Measurements from ENCODE around the gene PGAM2. TPM values are rescaled to one million over a fixed set of nuclear protein-coding genes. Genes with fewer than 3 reads are reported as not detected.

The PGAM2 gene
- total RNA-seq, 1 donor from 2014 or later = 671 TPM

GRCh38 chr7:44062180-44062902 lies 3.0 kb downstream of the PGAM2 start:
- no peaks in the 10 kb centered on the region for H3K9me3 ChIP-seq (replicated peaks)
- intact Hi-C loops (cut with micrococcal nuclease) = no loop called here
- DNase-seq = peak; percentile 18
- H3K27ac ChIP-seq (replicated peaks) = peak overlapping the region; percentile 89
- peaks cover 82% of the 10 kb centered on the region for H3K4me1 ChIP-seq
- no peak for TF ChIP-seq CTCF (IDR thresholded peaks at IDR 0.05; ENCODE audit: borderline replicate concordance)
- H3K36me3 ChIP-seq = peaks cover 46% of the 10 kb centered on the region
- no peaks in the 10 kb centered on the region for H3K27me3 ChIP-seq (ENCODE audit: low read depth)
- H3K4me3 ChIP-seq = peak overlapping the region; percentile 74

GRCh38 chr7:44061645-44062179 lies 3.7 kb downstream of the PGAM2 start:
- intact Hi-C loops (cut with micrococcal nuclease) = no loop called here
- H3K9me3 ChIP-seq (replicated peaks) = no peaks in the 10 kb centered on the region
- H3K4me3 ChIP-seq = no peak overlapping the region
- DNase-seq = no peak
- no peak for TF ChIP-seq CTCF (IDR thresholded peaks at IDR 0.05; ENCODE audit: borderline replicate concordance)
- H3K4me1 ChIP-seq = peaks cover 83% of the 10 kb centered on the region
- H3K27ac ChIP-seq (replicated peaks) = peak overlapping the region; percentile 89
- H3K36me3 ChIP-seq = peaks cover 53% of the 10 kb centered on the region
- H3K27me3 ChIP-seq (ENCODE audit: low read depth) = no peaks in the 10 kb centered on the region

GRCh38 chr7:44060948-44061644 lies 4.3 kb downstream of the PGAM2 start:
- H3K36me3 ChIP-seq = peaks cover 59% of the 10 kb centered on the region
- no peaks in the 10 kb centered on the region for H3K9me3 ChIP-seq (replicated peaks)
- peak overlapping the region; percentile 89 for H3K27ac ChIP-seq (replicated peaks)
- H3K4me3 ChIP-seq = no peak overlapping the region
- intact Hi-C loops (cut with micrococcal nuclease) = no loop called here
- DNase-seq = peak; percentile 14
- TF ChIP-seq CTCF (IDR thresholded peaks at IDR 0.05; ENCODE audit: borderline replicate concordance) = no peak
- peaks cover 83% of the 10 kb centered on the region for H3K4me1 ChIP-seq
- no peaks in the 10 kb centered on the region for H3K27me3 ChIP-seq (ENCODE audit: low read depth)

- DNase-seq = peak; percentile 12
- TF ChIP-seq CTCF (IDR thresholded peaks at IDR 0.05; ENCODE audit: borderline replicate concordance) = no peak
- H3K9me3 ChIP-seq (replicated peaks) = no peaks in the 10 kb centered on the region
- H3K4me3 ChIP-seq = no peak overlapping the region
- H3K4me1 ChIP-seq = peaks cover 76% of the 10 kb centered on the region
- intact Hi-C loops (cut with micrococcal nuclease) = no loop called here
- peaks cover 59% of the 10 kb centered on the region for H3K36me3 ChIP-seq
- no peaks in the 10 kb centered on the region for H3K27me3 ChIP-seq (ENCODE audit: low read depth)
- peak overlapping the region; percentile 89 for H3K27ac ChIP-seq (replicated peaks)
Observed at GRCh38 chr7:44060091-44060947, 5.0 kb downstream of the PGAM2 start.

All from left ventricle myocardium inferior (tissue), 1 donor.